Ishikawa (cell line): ENCODE measurements around the gene HHIPL1.

Experiments
- EGR1 ChIP-seq: IDR thresholded peaks from 2 replicates; pipeline ENCODE4 v1.6.1; 2012
- EP300 ChIP-seq: IDR thresholded peaks from 2 replicates; pipeline ENCODE4 v1.6.1; 2012; ENCODE audit warnings: borderline replicate concordance
- FOXM1 ChIP-seq: IDR thresholded peaks from 2 replicates; pipeline ENCODE4 v1.6.1; 2012; ENCODE audit warnings: low read depth, borderline replicate concordance
- MAX ChIP-seq: IDR thresholded peaks from 2 replicates; pipeline ENCODE4 v1.6.1; 2012
- NFIC ChIP-seq: IDR thresholded peaks from 2 replicates; pipeline ENCODE4 v1.6.1; 2012
- RAD21 ChIP-seq: IDR thresholded peaks from 2 replicates; pipeline ENCODE4 v1.6.1; 2012; ENCODE audit warnings: low read depth
- TAF1 ChIP-seq: IDR thresholded peaks from 2 replicates; pipeline ENCODE4 v1.6.1; 2012; ENCODE audit warnings: low read depth, mild to moderate bottlenecking
- TCF12 ChIP-seq: IDR thresholded peaks from 2 replicates; pipeline ENCODE4 v1.6.1; 2012; ENCODE audit warnings: low read depth
- TEAD4 ChIP-seq: IDR thresholded peaks from 2 replicates; pipeline ENCODE4 v1.6.1; 2012
- YY1 ChIP-seq: IDR thresholded peaks from 2 replicates; pipeline ENCODE4 v1.6.1; 2012; ENCODE audit warnings: low read depth
- ZBTB7A ChIP-seq: IDR thresholded peaks from 2 replicates; pipeline ENCODE4 v1.6.1; 2012; ENCODE audit warnings: low read depth
- TF ChIP-seq, protein P1 (sequence below): IDR thresholded peaks from 2 replicates; pipeline ENCODE4 v1.6.1; 2012; ENCODE audit warnings: low read depth, mild to moderate bottlenecking
- TF ChIP-seq, protein P2 (sequence below): IDR thresholded peaks from 2 replicates; pipeline ENCODE4 v1.6.1; 2012

GRCh38 chr14:99679996-99680395 is 35.1 kb downstream of the HHIPL1 start:
- TF ChIP-seq RAD21 (no peak), EP300 (no peak), FOXM1 (no peak), NFIC (no peak), YY1 (no peak), MAX (no peak), ZBTB7A (no peak), TCF12 (no peak), EGR1 (no peak), TAF1 (no peak), TEAD4 (no peak)
- TF ChIP-seq, protein P1, sequence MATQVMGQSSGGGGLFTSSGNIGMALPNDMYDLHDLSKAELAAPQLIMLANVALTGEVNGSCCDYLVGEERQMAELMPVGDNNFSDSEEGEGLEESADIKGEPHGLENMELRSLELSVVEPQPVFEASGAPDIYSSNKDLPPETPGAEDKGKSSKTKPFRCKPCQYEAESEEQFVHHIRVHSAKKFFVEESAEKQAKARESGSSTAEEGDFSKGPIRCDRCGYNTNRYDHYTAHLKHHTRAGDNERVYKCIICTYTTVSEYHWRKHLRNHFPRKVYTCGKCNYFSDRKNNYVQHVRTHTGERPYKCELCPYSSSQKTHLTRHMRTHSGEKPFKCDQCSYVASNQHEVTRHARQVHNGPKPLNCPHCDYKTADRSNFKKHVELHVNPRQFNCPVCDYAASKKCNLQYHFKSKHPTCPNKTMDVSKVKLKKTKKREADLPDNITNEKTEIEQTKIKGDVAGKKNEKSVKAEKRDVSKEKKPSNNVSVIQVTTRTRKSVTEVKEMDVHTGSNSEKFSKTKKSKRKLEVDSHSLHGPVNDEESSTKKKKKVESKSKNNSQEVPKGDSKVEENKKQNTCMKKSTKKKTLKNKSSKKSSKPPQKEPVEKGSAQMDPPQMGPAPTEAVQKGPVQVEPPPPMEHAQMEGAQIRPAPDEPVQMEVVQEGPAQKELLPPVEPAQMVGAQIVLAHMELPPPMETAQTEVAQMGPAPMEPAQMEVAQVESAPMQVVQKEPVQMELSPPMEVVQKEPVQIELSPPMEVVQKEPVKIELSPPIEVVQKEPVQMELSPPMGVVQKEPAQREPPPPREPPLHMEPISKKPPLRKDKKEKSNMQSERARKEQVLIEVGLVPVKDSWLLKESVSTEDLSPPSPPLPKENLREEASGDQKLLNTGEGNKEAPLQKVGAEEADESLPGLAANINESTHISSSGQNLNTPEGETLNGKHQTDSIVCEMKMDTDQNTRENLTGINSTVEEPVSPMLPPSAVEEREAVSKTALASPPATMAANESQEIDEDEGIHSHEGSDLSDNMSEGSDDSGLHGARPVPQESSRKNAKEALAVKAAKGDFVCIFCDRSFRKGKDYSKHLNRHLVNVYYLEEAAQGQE = no peak
- TF ChIP-seq, protein P2, sequence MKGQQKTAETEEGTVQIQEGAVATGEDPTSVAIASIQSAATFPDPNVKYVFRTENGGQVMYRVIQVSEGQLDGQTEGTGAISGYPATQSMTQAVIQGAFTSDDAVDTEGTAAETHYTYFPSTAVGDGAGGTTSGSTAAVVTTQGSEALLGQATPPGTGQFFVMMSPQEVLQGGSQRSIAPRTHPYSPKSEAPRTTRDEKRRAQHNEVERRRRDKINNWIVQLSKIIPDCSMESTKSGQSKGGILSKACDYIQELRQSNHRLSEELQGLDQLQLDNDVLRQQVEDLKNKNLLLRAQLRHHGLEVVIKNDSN = no peak
